ENCODE results near the gene PRAMEF12. TPM values are rescaled to one million over a fixed set of nuclear protein-coding genes. Genes with fewer than 3 reads are reported as not detected.
"Not testable (repeated sequence)": the region's sequence is repeated elsewhere in the genome, so short reads cannot be mapped to it uniquely, and the experiment has no call there.

Gene PRAMEF12
- total and polyA plus RNA-seq, 12 donors, result not detected

DNA sequence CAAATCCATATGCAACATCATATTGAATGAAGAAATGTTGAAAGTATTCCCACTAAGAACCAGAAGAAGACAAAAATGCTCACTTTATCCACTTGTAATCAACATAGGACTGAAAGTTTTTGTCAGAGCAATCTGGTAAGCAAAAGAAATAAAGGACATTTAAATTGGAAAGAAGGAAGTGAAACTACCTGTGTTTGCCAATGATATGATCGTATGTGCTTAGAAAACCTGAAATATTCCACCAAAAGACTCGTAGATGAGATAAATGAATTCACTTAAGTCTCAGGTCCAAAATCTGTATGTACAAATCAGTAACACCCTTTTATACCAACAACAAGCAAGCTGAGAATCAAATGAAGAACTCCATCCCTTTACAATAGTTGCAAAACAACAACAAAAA lies 26.2 kb downstream of the PRAMEF12 start:
- H3K27me3 ChIP-seq, result no peaks in the 10 kb centered on the region
- intact Hi-C loops (cut with DNase I), result no loop called here
- no peak overlapping the region for H3K4me3 ChIP-seq
- no peak for DNase-seq
- no peaks in the 10 kb centered on the region for H3K36me3 ChIP-seq (replicated peaks in 1 of 2)
- H3K9me3 ChIP-seq (replicated peaks in 1 of 3), result no peaks in the 10 kb centered on the region
- no peaks in the 10 kb centered on the region for H3K4me1 ChIP-seq (replicated peaks in 1 of 2)
- no peak overlapping the region for H3K27ac ChIP-seq
- 57 to 76% (median 63%) methylated on average over 2 of the region's 2 CpGs for WGBS, 4 donors
- TF ChIP-seq POLR2A (IDR thresholded peaks at IDR 0.05) (no peak), CTCF (IDR thresholded peaks at IDR 0.05) (no peak)

GRCh38 chr1:12809933-12810332 lies 36.4 kb downstream of the PRAMEF12 start:
- no peaks in the 10 kb centered on the region for H3K27me3 ChIP-seq
- no peak overlapping the region for H3K27ac ChIP-seq
- H3K4me1 ChIP-seq (replicated peaks in 1 of 2), result no peaks in the 10 kb centered on the region
- WGBS, 4 donors, result 75 to 90% (median 80%) methylated on average over 1 of the region's 1 CpG; no CpG with 5 or more reads in 1 of the 4 donors
- H3K9me3 ChIP-seq (replicated peaks in 1 of 3), result no peaks in the 10 kb centered on the region
- H3K4me3 ChIP-seq, result no peak overlapping the region
- TF ChIP-seq POLR2A (IDR thresholded peaks at IDR 0.05) (no peak), CTCF (IDR thresholded peaks at IDR 0.05) (no peak)
- DNase-seq, result no peak
- intact Hi-C loops (cut with DNase I), result no loop called here
- H3K36me3 ChIP-seq (replicated peaks in 1 of 2), result no peaks in the 10 kb centered on the region

GRCh38 chr1:12810691-12811408 lies 37.3 kb downstream of the PRAMEF12 start:
- TF ChIP-seq POLR2A (IDR thresholded peaks at IDR 0.05) (no peak), CTCF (IDR thresholded peaks at IDR 0.05) (no peak)
- Histone ChIP-seq H3K27me3 (no peaks in the 10 kb centered on the region), H3K4me1 (replicated peaks in 1 of 2) (no peaks in the 10 kb centered on the region), H3K4me3 (no peak overlapping the region), H3K36me3 (replicated peaks in 1 of 2) (no peaks in the 10 kb centered on the region), H3K9me3 (replicated peaks in 1 of 3) (no peaks in the 10 kb centered on the region), H3K27ac (no peak overlapping the region)
- intact Hi-C loops (cut with DNase I), result no loop called here
- DNase-seq, result no peak
- WGBS, 4 donors, result 48 to 70% (median 67%) methylated on average over 2 to 5 of the region's 5 CpGs

DNA sequence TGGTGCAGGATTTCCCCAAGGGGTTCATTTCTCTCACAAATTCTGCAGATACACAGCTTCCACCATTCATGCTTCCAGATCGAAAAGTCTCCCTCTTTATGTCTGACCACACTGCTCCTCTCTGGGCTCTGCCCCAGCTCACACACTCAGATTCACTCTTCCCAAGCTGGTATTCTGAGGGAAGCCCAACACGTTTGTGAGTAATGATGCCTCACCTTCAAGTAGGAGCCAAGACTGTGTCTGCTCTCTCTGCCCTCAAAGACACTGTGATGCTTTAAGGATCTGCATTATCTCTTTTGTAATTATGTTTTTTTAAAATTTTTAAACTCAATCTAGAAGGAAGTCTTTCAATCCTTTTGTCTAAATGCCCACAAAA lies 37.9 kb downstream of the PRAMEF12 start:
- H3K4me1 ChIP-seq (replicated peaks in 1 of 2), result no peaks in the 10 kb centered on the region
- H3K9me3 ChIP-seq (replicated peaks in 1 of 3), result no peaks in the 10 kb centered on the region
- no peak overlapping the region for H3K4me3 ChIP-seq
- intact Hi-C loops (cut with DNase I), result no loop called here
- H3K27ac ChIP-seq, result no peak overlapping the region
- no peak for DNase-seq
- no peaks in the 10 kb centered on the region for H3K36me3 ChIP-seq (replicated peaks in 1 of 2)
- no peaks in the 10 kb centered on the region for H3K27me3 ChIP-seq
- 40 to 53% (median 52%) methylated on average over 2 of the region's 2 CpGs for WGBS, 4 donors
- no peak for TF ChIP-seq POLR2A (IDR thresholded peaks at IDR 0.05)
- TF ChIP-seq CTCF (IDR thresholded peaks at IDR 0.05), result no peak

GRCh38 chr1:12819061-12819460 lies 45.5 kb downstream of the PRAMEF12 start:
- intact Hi-C loops (cut with DNase I); H3K36me3 ChIP-seq (replicated peaks in 1 of 2); H3K27ac ChIP-seq; H3K27me3 ChIP-seq; H3K9me3 ChIP-seq (replicated peaks in 1 of 3); DNase-seq; H3K4me3 ChIP-seq; H3K4me1 ChIP-seq (replicated peaks in 1 of 2): not testable (repeated sequence)
- 43 to 75% (median 70%) methylated on average over 1 to 6 of the region's 6 CpGs; no CpG with 5 or more reads in 1 of the 4 donors for WGBS, 4 donors
